NCI-H82 treated with DMSO at 0.1 percent for 48 hours (cell line): ENCODE data around the gene MGAT5.

Experiments
- DNase-seq: peaks from one replicate; lab custom pipeline; 2025; ENCODE audit not compliant: unreplicated experiment; lab: John Stamatoyannopoulos, UW

The MGAT5 gene

DNA sequence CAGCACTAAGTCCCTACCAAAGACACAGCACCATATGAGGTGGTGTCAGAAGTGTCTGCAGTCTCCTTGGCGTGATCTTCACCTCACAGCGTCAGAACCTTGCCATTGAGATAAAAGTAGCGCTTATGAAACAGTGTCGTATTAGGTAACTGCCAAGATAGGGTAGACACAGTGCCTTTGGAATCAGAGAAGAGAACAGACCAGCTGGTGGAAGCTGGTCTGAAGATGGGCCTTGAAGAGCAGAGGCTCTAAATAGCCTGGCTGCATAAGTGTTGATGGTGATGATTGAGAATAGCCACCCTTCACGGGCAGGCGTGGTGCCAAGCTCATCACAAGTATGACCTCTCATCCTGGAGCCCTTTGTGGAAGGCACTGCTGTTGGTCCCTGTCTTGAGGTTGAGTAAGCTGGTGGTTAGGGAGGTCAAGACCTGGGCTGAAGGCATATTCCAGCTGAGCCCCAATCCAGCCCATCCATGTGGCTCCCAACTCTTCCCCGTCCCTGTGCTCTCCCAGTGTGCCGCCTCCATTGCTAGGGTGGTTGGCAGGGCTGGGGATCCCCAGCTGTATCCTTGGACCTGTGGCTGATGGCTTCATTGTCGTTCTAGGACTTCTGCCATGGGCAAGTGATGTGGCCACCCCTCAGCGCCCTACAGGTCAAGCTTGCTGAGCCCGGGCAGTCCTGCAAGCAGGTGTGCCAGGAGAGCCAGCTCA is 187.4 kb downstream of the MGAT5 start:
- no peak for DNase-seq

DNA sequence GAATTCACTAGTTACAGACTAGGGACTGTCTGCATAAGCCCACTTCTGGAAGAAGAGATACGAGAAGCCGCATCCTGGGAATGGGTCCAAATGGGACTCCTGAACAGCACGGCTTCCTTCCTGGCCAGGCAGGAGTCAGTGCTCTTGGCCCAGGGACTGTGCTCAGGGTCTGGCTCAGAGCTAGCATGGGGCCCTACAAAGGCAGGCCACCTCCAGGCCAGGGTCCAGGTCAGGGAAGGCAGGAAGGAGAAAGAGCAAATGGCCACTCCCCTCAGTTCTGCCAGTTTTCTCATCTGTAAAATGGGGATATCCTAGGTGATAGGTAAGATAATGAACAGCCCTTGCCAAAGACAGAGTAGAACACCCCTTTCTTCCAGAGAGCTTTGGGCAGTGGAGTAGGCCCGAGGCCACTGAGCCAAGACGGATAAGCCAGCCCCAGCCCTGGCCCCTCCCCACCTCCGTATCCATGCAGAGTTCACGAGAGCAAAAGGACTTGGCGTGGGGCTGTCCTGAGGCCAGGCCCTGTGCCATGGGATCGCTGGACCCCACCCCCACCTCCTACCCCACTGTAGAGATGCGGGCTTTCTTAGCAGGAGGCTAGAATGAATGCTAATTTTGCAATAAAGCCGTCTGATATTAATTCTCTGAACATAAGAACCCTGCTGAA is 190.1 kb downstream of the MGAT5 start:
- no peak for DNase-seq

DNA sequence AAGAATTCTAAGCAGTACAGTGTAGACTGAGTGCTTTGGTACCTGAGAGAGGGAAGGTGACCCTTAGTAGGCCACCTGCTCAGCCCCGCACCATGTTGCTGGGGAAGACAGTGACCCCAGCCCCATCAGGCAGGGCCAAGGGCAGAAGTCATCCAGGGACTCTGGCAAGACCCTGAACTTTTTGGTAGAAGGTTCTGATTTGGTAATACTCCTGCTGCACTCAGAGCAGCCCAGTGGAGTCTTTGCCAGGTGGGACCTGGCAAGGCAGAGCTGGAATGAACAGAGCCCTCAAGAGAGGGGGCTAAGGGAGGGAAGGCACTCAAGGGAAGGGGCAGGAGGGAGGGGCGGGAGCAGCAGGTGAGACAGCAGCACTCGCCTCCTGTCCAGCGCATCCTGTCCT is 191.2 kb downstream of the MGAT5 start:
- no peak for DNase-seq

DNA sequence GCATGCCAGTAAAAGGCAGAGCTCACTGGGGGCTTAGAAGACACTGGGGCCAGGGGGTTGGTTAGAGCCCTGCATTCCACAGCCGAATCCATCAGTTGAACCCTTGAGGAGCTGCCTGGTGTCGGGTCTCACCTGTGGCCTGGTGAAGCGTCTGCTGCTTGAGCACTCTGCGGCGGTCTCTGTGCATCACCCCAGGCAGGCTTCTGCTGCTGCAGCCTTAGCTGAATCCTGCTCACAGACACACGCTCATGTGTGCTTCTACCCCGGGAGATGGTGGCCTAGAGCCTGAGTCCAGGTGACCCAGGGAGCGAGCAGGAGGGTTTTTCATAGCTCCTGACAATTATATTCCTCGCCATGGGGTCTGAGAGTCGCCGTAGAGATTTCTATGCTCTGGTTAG is 192.1 kb downstream of the MGAT5 start:
- no peak for DNase-seq

DNA sequence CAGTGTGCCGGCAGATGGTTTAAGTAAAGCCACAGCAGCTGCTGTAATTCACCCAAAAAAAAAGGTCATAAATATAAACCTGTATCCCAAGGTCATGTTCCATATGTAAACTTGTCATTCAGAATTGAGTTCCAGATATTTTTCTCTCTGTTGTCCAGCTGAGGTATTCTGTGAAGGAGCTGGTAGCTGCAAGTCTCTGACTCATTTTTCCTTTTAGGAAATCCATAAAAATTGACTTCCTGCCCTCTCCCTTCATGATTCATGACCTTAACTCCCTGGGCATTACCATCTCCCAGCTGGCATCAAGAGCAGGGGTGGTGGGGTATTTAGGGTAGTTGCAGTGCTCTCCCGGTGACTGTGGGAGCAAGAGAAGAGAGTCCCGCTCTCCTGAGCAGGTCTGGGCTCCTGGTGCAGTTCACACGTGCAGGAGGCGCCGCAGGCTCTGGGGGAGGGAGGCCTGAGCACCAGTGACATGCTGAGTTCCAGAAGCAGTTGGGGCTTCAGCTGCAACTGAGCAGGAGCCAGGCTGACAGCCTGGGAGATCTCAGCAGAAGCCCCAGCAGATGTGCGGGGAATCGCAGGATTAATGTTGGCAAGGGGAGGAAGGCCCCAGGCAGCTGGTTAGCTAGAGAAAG is 192.6 kb downstream of the MGAT5 start:
- peak; percentile 56 for DNase-seq

DNA sequence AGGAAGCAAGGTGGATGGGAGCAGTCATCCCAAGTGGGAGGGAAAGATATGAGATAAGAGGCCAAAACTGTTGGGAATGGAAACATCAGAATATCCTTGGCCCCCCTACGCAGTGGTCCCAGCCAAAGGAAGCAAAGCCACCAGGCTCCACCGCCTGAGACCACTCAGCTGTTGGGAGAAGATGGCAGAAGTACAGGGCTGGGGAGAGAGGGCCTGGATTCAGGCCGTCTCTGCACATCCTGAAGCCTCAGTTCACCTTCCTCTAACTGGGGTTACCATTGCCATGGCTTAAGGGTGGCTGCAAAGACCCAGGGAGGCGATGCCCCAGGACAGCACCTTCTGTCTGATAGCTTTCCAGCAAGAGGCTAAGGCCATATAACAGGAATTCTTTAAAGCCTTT is 193.8 kb downstream of the MGAT5 start:
- no peak for DNase-seq

DNA sequence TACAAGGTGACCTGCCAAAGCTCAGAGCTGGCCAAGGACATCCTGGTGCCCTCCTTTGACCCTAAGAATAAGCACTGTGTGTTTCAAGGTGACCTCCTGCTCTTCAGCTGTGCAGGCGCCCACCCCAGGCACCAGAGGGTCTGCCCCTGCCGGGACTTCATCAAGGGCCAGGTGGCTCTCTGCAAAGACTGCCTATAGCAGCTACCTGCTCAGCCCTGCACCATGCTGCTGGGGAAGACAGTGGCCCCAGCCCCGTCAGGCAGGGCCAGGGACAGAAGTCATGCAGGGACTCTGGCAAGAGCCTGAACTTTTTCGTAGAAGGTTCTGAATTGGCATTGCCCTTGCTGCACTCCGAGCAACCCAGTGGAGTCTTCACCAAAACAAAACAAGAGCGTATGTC is 194.8 kb downstream of the MGAT5 start:
- DNase-seq = no peak

DNA sequence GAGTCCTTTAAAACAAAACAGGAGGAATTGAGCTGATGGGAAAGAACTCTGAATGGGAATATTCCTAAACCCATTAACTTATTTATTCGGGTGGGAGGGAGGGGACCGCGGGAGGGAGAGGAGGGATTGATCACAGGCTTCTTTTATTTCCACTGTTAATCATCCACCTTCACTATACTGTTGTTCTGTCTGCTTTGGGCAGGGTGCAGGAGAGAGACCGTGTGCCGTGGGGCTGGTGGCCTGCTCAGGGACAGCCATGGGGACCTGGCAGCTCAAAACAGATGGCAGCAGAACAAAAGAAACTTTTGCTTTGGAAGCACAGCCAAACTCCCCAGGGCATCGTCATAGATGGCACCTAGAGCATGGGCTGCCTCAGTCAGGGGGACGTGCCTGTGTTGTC is 195.3 kb downstream of the MGAT5 start:
- no peak for DNase-seq

DNA sequence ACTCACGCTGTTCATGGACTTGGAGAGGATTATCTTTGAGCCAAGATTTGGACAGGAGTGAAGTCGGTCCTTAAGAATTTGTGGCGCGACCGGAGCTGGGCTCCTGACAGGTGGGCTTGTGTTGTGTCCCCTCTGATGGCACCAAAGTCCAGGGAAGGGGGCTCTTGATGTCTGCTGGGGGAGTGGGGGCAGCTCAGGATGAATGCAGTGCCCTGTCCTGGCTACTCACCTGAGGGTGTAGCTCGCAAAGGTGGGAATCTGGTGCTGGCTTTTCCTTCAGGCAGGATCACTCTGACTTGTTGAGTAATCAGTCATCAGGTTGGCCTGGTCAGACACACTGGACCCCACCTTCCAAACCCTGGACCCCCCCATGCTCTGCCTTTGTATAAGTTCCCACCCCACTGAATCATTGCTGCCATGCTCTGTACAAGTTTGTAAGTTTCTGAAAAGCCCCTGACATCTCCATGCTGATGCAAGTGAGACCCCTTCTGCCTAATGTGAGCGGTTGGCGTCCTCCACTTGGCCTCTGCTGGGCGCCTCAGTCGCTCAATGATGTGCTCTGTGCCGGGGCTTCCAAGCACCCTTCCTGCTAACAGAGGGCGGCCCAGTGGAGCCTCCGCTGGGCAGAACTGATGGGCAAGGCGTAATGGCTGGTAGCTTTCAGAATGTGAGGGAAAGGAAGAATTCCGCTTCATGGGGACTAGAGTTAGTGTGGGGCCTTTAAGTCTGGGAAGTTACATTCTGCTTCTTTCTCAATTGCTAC is 196.1 kb downstream of the MGAT5 start:
- DNase-seq = no peak

DNA sequence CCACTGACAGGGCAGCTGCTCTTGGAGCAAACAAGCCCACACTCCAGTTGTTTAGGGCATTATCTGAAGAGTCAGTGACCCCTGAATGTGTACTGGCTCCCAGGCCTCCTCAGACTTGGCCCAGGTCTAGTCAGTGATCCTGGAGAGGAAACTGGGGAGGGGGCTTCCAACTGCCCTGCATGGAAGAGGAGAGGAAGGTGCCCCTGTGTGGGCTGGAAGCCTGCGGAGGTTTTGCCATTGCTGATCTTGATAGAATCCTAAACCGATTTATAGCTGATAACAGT is 197.4 kb downstream of the MGAT5 start:
- DNase-seq = no peak

DNA sequence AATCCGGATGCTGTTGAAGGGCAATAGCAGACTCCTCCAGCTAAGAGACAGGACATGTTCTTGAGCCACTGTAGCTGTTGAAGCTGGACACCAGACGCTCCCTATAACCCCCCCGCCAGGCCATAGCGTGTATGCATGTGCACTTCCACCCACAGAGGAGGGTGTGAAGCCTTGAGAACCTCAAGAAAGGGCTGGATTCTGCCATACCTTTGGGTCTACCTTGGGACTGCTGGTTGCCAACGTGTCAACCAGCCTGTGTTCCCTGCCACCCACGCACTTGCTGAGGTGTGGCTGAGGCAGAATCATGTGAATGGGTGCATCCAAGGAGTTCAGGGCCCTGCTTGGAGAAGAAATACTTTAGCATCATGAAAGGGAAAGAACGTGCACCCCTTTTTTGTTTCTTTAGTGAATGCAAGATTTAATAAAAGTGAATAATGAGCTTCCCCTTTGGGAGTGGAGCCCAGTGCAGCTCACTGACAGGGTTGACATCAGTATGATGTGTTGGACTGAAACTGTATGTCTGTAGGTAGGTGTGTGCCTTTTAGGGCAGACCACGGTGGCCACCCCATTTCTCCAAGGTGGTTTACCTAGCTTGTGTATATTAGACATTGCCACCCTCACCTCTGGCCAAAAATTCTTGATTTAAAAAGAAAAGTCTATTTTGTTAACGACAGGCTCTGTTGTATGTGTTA is 198.3 kb downstream of the MGAT5 start:
- DNase-seq = no peak

DNA sequence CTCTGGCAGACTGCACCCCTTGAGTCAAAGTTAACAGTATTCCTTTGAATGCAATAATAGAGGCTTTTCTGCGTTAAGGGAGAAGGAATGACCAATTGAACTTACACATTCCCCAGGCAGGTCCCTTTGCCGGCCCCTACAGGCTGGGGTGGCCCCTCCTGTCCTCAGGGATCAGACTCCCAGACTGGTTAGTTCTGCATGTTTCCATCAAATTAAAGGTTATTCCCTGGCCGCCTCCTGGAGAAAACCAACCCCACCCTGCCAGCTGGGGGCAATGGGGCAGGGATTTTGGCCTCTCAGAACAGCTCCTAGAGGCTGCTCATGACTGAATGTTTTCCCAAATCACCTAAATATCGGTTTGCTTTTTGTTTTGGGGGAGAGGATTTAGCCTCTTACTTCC is 199.6 kb downstream of the MGAT5 start:
- no peak for DNase-seq

DNA sequence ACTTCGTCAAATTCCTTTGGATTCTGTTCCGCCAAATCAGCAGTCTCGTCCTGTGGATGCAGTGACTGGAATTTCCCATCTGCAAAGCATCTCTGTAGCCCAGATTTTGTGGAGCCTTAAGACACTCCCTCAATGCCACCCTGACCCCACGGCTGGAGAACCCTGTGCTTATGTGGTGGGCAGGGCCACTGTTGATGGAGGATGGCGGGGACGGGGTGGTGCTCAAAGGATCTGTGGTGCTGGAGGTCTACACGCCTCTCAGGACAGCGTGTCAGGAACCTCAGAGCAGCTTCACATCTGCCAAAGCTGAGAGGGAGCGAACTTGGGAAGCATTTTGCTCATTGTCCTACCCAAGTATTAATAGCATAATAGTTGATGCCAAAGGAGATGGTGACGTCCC is 200.1 kb downstream of the MGAT5 start:
- DNase-seq = no peak

DNA sequence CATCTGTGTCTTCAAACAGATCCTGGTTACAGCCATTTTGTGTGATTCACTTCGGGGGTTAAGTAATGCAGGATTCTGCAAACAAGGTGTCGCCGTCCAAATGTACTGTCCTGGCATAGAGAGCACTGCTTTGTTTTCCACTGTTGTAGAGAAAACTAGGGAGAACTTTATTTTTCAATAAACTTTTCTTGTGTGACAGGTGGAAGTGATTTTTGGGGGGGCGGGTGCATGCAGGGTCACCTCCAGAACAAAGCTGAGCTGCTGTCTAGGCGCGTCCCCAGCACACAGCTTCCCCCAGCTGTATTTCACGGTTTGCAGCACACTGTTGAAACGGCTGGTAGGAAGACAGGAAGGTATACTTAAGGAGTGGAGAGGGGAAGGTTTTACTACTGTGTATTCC is 200.6 kb downstream of the MGAT5 start:
- no peak for DNase-seq

DNA sequence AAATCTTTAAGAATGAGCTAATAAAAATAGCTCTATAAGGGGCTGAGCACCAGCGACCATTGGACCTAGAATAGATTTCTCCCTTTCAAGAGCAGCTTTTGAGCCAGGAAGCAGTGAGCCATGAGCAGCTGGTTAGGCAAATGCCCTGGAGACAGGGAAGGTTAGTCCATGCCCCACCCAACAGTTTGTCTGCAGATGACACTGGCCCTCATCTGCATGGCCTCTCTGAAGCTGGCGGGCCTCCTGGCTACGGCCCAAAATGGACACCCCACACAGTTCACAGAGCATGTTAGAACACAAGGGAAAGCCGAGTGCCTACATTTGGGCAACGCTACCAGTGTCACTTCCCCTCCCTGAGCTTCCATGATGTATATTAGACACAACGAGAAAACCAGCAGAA is 201.1 kb downstream of the MGAT5 start:
- DNase-seq = no peak

DNA sequence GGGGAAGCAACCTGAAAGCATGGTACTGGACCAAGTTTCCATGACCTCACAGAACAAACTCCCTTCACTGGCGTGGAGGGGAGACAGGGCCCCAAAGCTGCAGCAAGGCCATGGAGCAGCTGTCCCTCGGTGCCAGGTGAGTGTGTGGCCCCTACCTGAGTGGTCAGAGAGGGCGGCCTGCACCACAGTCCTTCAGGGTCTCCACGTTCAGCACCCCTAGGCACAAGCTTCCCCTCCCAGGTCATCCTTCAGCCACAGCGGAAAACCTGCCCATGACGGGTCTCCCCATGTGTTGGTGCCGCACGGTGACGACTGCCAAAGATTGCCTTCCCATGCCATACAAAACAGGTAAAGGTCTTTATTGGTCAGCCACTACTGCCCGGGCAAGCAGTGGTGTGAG is 201.6 kb downstream of the MGAT5 start:
- DNase-seq = no peak

DNA sequence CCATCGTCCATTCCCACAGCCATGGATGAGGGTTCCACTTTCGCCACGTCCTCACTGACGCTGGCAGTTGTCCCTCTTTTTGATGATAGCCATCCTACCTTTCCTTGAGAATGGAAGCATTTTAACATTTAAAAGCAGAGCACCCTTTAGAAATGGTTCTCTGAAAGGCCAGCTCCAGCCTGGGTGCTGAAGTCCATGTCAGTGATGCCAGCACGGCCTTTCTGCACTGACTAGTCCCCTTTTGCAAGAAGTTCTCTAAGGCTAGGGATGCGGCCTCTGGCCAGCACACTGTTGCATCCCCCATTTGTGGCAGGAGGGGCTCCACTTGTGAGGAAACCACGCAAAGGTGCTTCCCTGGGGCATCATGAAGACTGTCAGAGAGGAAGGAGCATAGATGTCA is 203.5 kb downstream of the MGAT5 start:
- no peak for DNase-seq

DNA sequence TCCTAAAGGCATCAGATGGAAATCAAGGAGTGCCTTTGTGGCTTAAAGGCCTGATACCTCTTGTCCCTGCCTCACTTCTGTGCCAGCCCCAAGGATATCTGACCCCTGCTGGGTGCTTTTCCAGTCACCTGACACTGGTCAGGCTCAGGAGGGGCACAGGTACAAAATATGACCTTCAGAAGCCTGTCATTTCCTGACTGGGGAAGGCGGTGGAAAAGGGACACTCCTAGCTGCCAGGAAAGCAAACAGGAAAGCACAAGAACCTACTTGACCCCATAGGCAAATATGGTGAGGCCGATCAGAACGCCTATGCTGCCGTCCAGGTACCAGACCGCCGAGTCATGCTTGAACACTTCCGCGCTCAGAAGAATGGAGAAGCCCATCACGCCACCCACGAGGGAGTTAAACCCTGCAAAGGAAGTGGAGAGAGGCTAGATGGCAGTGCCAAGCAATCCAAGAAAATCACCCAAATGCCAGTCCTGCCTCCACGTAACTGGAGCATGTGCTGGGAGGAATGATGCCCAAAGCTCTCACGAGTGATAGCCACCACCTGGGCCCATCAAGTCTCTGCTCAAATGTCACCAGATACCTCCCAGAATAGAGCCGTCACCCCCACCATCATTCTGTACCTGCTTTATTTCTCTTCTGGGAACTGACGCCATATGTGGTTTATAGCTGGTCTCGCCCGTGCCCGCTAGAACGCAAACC is 204.0 kb downstream of the MGAT5 start:
- no peak for DNase-seq

DNA sequence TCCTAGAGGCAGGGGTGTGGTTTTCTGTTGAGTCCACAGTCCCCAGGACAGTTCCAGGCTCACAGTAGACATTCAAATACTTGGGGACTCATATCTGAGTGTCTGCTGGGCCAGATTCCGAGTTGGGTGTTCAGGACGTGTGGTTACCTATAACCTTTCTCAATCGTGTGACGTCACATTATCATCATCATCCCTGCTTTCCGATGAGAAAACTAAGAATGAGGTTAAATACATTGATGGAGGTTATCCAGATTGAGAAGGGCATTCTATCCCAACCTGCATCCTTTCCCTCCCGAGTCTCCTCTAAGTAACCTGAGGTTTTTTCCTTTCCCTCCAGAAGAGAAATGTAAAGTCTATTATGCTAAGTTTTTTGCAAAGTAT is 204.6 kb downstream of the MGAT5 start:
- DNase-seq = no peak

DNA sequence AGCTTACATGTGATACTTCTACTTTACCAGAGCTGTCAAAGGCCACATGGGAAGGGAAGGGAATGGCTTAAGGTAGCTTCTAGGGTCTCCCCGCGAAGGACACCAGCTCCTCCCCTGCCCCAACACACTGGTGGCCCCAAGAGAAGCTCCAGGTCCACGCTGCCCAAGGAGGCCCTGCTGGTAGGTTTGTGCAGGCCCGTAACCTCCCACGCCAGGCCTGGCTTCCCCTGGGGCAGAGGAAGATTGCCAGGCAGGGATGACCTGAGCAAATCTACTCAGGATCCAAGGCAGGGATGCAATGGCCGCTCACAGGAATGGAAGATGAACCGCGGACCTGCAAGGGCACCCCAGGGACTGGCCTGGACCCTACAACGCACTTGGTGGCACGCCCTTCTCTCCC is 205.1 kb downstream of the MGAT5 start:
- DNase-seq = no peak
